RWPE2 (cell line): ENCODE measurements around the gene NSMF.

Source experiments
- ATAC-seq: fragments of 200-7000 bp; cut with Tn5 transposase; 3 replicates; pipeline ENCODE4 v1.9.1; 2021; ENCODE audit warnings: low read depth
- DNase-seq: peaks from one replicate; pipeline ENCODE4 v3.0.0-alpha.2; 2020; ENCODE audit warnings: low spot score
- H3K27ac ChIP-seq: fragments of 450-650 bp; 2 replicates; pipeline ENCODE4 v1.5.1; 2017; ENCODE audit warnings: mild to moderate bottlenecking; ENCODE audit not compliant: poor library complexity, severe bottlenecking
- H3K27me3 ChIP-seq: fragments of 250-450 bp; sonication (Bioruptor Pico); 2 replicates; pipeline ENCODE4 v1.5.1; 2021; ENCODE audit warnings: mild to moderate bottlenecking, moderate library complexity; ENCODE audit not compliant: insufficient read depth, poor library complexity, severe bottlenecking
- H3K36me3 ChIP-seq: fragments of 250-450 bp; sonication (Bioruptor Pico); 2 replicates; pipeline ENCODE4 v1.5.1; 2020; ENCODE audit warnings: low read depth, mild to moderate bottlenecking, moderate library complexity
- H3K4me1 ChIP-seq: fragments of 250-450 bp; sonication (Bioruptor Pico); 2 replicates; pipeline ENCODE4 v1.5.1; 2021; ENCODE audit warnings: mild to moderate bottlenecking, moderate library complexity; ENCODE audit not compliant: insufficient read depth, poor library complexity, severe bottlenecking
- H3K4me3 ChIP-seq: fragments of 250-450 bp; sonication (Bioruptor Pico); 2 replicates; pipeline ENCODE4 v1.5.1; 2021; ENCODE audit warnings: mild to moderate bottlenecking, moderate library complexity; ENCODE audit not compliant: severe bottlenecking
- H3K9me3 ChIP-seq: fragments of 250-450 bp; sonication (Bioruptor Pico); 2 replicates; pipeline ENCODE4 v1.5.1; 2021; ENCODE audit warnings: mild to moderate bottlenecking, moderate library complexity; ENCODE audit not compliant: severe bottlenecking
- CTCF ChIP-seq: fragments of 450-650 bp; IDR thresholded peaks from one replicate; pipeline ENCODE4 v1.5.1; 2017; ENCODE audit warnings: mild to moderate bottlenecking, moderate library complexity; ENCODE audit not compliant: poor library complexity, severe bottlenecking

The NSMF gene

GRCh38 chr9:137409515-137409914 lies 49.6 kb downstream of the NSMF start:
- DNase-seq: no peak
- peaks cover 29% of the 10 kb centered on the region for H3K4me1 ChIP-seq
- no peak for ATAC-seq
- no peak overlapping the region for H3K27ac ChIP-seq
- TF ChIP-seq CTCF: no peak
- no peaks in the 10 kb centered on the region for H3K27me3 ChIP-seq
- H3K4me3 ChIP-seq: no peak overlapping the region
- no peaks in the 10 kb centered on the region for H3K36me3 ChIP-seq
- no peaks in the 10 kb centered on the region for H3K9me3 ChIP-seq

- Histone ChIP-seq H3K4me3 (no peak overlapping the region), H3K27ac (no peak overlapping the region), H3K4me1 (peaks cover 29% of the 10 kb centered on the region), H3K9me3 (no peaks in the 10 kb centered on the region), H3K27me3 (no peaks in the 10 kb centered on the region), H3K36me3 (no peaks in the 10 kb centered on the region)
- ATAC-seq (no peak), DNase-seq (no peak)
- TF ChIP-seq CTCF: no peak
Measured at GRCh38 chr9:137408651-137409405, 50.3 kb downstream of the NSMF start.

GRCh38 chr9:137407590-137408300 lies 51.4 kb downstream of the NSMF start:
- Histone ChIP-seq H3K36me3 (no peaks in the 10 kb centered on the region), H3K27me3 (no peaks in the 10 kb centered on the region), H3K4me1 (peaks cover 20% of the 10 kb centered on the region), H3K27ac (no peak overlapping the region), H3K4me3 (no peak overlapping the region), H3K9me3 (no peaks in the 10 kb centered on the region)
- ATAC-seq (no peak), DNase-seq (no peak)
- no peak for TF ChIP-seq CTCF

GRCh38 chr9:137406876-137407589 lies 52.1 kb downstream of the NSMF start:
- TF ChIP-seq CTCF: peak; percentile 60
- Histone ChIP-seq H3K27ac (no peak overlapping the region), H3K9me3 (no peaks in the 10 kb centered on the region), H3K36me3 (no peaks in the 10 kb centered on the region), H3K4me1 (peaks cover 13% of the 10 kb centered on the region), H3K4me3 (peak overlapping the region; percentile 15), H3K27me3 (no peaks in the 10 kb centered on the region)
- DNase-seq (no peak), ATAC-seq (peak; percentile 41)
